Endothelial cell of umbilical vein (primary cell): ENCODE results near the gene CAPNS2. TPM values are rescaled to one million over a fixed set of nuclear protein-coding genes. Genes with fewer than 3 reads are reported as not detected.

Experiments used
- BruUV-seq: library from RNA; stranded (reverse); fragments of 400-500 nt; replicated peaks from 2 replicates; lab custom pipeline; 2021; lab: Mats Ljungman, UMichigan
- CTCF ChIA-PET: fragments of 300-600, 350-600 bp; sonication (Branson Sonifier 250); formaldehyde crosslinking; loops from one replicate; lab custom pipeline; 2021; ENCODE audit warnings: antibody characterized with exemption, inconsistent platforms; lab: Charles Lee
- POLR2A ChIA-PET: fragments of 300-600, 350-600 bp; sonication (Branson Sonifier 250); formaldehyde crosslinking; loops from one replicate; lab custom pipeline; 2021; ENCODE audit warnings: antibody characterized with exemption, inconsistent platforms; lab: Charles Lee
- DNase-seq: peaks from one replicate; pipeline ENCODE4 v3.0.0-alpha.2; 2011; ENCODE audit warnings: low read depth, low spot score
- FAIRE-seq: peaks from 2 replicates; lab custom pipeline; 2011; peaks lifted over from hg19 to GRCh38; lab: Jason Lieb, UNC
- H2AFZ ChIP-seq: 2 replicates; pipeline ENCODE4 v1.6.0; 2012; ENCODE audit warnings: low read depth, low read length, control low read depth, inconsistent platforms
- H3K27ac ChIP-seq: 2 replicates; pipeline ENCODE4 v1.5.1; 2011; ENCODE audit warnings: low read depth, mild to moderate bottlenecking, control low read depth, low read length, moderate library complexity; ENCODE audit not compliant: insufficient read depth
- H3K27me3 ChIP-seq, 2 experiments: 2 replicates each; pipeline versions ENCODE4 v1.6.0 to v1.6.1; 2011; ENCODE audit warnings: low read length in 2 of 2, mixed read lengths in 1 of 2; ENCODE audit not compliant: control insufficient read depth in 2 of 2, insufficient read depth in 2 of 2
- H3K36me3 ChIP-seq, 2 experiments: 2 replicates in 1 of 2; 3 replicates in 1 of 2; pipeline ENCODE4 v1.5.1; 2011; ENCODE audit warnings: low read length in 2 of 2, mild to moderate bottlenecking in 1 of 2, moderate library complexity in 1 of 2; ENCODE audit not compliant: control insufficient read depth in 2 of 2, insufficient read depth in 2 of 2; ENCODE audit errors: extremely low read depth in 1 of 2
- H3K4me1 ChIP-seq: 3 replicates; pipeline ENCODE4 v1.5.1; 2011; ENCODE audit warnings: mild to moderate bottlenecking, low read length; ENCODE audit not compliant: control insufficient read depth, insufficient read depth; ENCODE audit errors: extremely low read depth
- H3K4me2 ChIP-seq: 2 replicates; pipeline ENCODE4 v1.6.1; 2011; ENCODE audit warnings: low read length, control low read depth, mixed read lengths; ENCODE audit not compliant: insufficient read depth
- H3K4me3 ChIP-seq, 3 experiments: fragments of 200-600 bp in 1 of 3; sonication (generic), shearing (Covaris generic) in 1 of 3; replicated peaks in 1 of 3; 2 replicates each; pipeline ENCODE4 v1.5.1; 2011 to 2016; ENCODE audit warnings: control low read depth in 3 of 3, low read length in 3 of 3, mild to moderate bottlenecking in 2 of 3, inconsistent platforms in 1 of 3, low read depth in 1 of 3, moderate library complexity in 1 of 3; ENCODE audit not compliant: insufficient read depth in 1 of 3
- H3K79me2 ChIP-seq: 2 replicates; pipeline ENCODE4 v1.6.0; 2012; ENCODE audit warnings: low read length, inconsistent platforms; ENCODE audit not compliant: control insufficient read depth, insufficient read depth
- H3K9ac ChIP-seq: replicated peaks from 2 replicates; pipeline ENCODE3; 2011; ENCODE audit warnings: low read length, control low read depth; ENCODE audit not compliant: insufficient read depth; ENCODE audit errors: extremely low read depth
- H3K9me1 ChIP-seq: replicated peaks from 3 replicates; pipeline ENCODE4 v1.6.0; 2011; ENCODE audit warnings: mild to moderate bottlenecking, low read length; ENCODE audit not compliant: control insufficient read depth, insufficient read depth; ENCODE audit errors: extremely low read depth
- H3K9me3 ChIP-seq: replicated peaks from 2 replicates; pipeline ENCODE4 v1.5.1; 2012; ENCODE audit warnings: low read length, inconsistent platforms; ENCODE audit not compliant: control insufficient read depth, insufficient read depth
- H4K20me1 ChIP-seq: replicated peaks from 2 replicates; pipeline ENCODE3; 2011; ENCODE audit warnings: mild to moderate bottlenecking, low read length; ENCODE audit not compliant: control insufficient read depth, insufficient read depth; ENCODE audit errors: extremely low read depth
- EZH2 ChIP-seq: IDR thresholded peaks from 2 replicates; pipeline ENCODE4 v1.6.1; 2012; ENCODE audit warnings: borderline replicate concordance, low read depth, mild to moderate bottlenecking, moderate library complexity, low read length, inconsistent platforms; ENCODE audit not compliant: severe bottlenecking
- FOS ChIP-seq: IDR thresholded peaks from 2 replicates; pipeline ENCODE4 v1.6.1; 2011; ENCODE audit warnings: mild to moderate bottlenecking, low read length, moderate library complexity, borderline replicate concordance; ENCODE audit not compliant: insufficient read depth
- GATA2 ChIP-seq: IDR thresholded peaks from 2 replicates; pipeline ENCODE4 v1.7.0; 2011; ENCODE audit warnings: low read depth, mild to moderate bottlenecking, moderate library complexity, mixed read lengths, low read length; ENCODE audit not compliant: insufficient read length, insufficient read depth
- JUN ChIP-seq: IDR thresholded peaks from 2 replicates; pipeline ENCODE4 v1.6.1; 2011; ENCODE audit warnings: borderline replicate concordance, low read depth; ENCODE audit not compliant: insufficient read length, insufficient read depth
- MYC ChIP-seq: IDR thresholded peaks from one replicate; pipeline ENCODE4 v1.6.1; 2011; ENCODE audit warnings: mild to moderate bottlenecking, low read depth, low read length
- POLR2A ChIP-seq: IDR thresholded peaks from 2 replicates; pipeline ENCODE4 v1.6.1; 2012; ENCODE audit warnings: low read depth, mild to moderate bottlenecking, control low read depth, low read length
- POLR2AphosphoS5 ChIP-seq: IDR thresholded peaks from 2 replicates; pipeline ENCODE4 v1.6.1; 2012; ENCODE audit warnings: low read depth, mild to moderate bottlenecking, control low read depth, low read length, moderate library complexity; ENCODE audit not compliant: insufficient read depth
- dilution Hi-C: fragments of 300-500 bp; cut with MboI; formaldehyde crosslinking; loops from one replicate; pipeline ENCODE4 v1.15.0; 2019; ENCODE audit warnings: low sequenced_read_pairs; ENCODE audit not compliant: extremely low pct_ligation_motif_present
- intact Hi-C: fragments of 100-400 bp; cut with micrococcal nuclease; formaldehyde crosslinking; loops from one replicate; pipeline ENCODE4 v1.10.0; 2022
- polyA plus RNA-seq, 4 experiments: library from polyadenylated mRNA; depleted of rRNA in 3 of 4; stranded (reverse) in 3 of 4; unstranded in 1 of 4; fragments of >200 nt; gene quantifications; 2 replicates each; pipeline versions ENCODE4 v1.2.1 to v1.2.3, GENCODE V29; 2011 to 2012; ENCODE audit warnings: missing spikeins in 1 of 4
- total RNA-seq: library from RNA; stranded (reverse); gene quantifications from 2 replicates; pipeline ENCODE4 v1.2.3, GENCODE V29; 2021
- TF ChIP-seq, protein P1 (sequence below): IDR thresholded peaks from 2 replicates; pipeline ENCODE4 v1.6.1; 2011; ENCODE audit not compliant: insufficient read depth, insufficient read length
- TF ChIP-seq, protein P2 (sequence below), 2 donors: IDR thresholded peaks; 1 replicate in 1 of 2; 2 replicates in 1 of 2; pipeline ENCODE4 v1.5.1; 2011; ENCODE audit warnings: low read length in 2 of 2, mild to moderate bottlenecking in 2 of 2, moderate library complexity in 2 of 2, control low read depth in 1 of 2, inconsistent platforms in 1 of 2, low read depth in 1 of 2; ENCODE audit not compliant: insufficient read depth in 1 of 2; ENCODE audit errors: extremely low read depth in 1 of 2

The CAPNS2 gene
- total and polyA plus RNA-seq, 2 donors (not counting 3 experiments of a cell fraction or from before 2014, with no cell fraction given) = 1.4 to 3.2 TPM

DNA sequence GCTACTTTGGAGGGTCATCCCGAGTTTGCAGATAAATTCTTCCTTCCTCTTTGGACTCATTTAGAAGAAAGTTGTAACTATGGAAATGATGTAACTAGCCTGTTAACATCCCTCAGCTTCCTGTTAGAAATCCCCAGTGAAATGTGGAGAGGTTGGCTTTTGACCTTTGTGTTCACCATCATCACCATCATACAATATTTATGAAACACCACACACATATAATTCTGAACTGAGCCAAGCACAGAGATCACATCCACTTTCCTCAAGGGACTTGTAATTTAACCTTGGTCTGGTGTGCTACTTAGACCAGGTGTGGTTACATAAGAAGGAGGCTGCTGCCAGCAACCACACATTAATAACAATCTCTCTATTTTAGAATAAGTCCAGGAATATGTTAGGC lies 2.5 kb downstream of the CAPNS2 start:
- intact Hi-C loops = no loop called here
- H3K4me3 ChIP-seq = no peak overlapping the region
- H3K9me3 ChIP-seq = no peaks in the 10 kb centered on the region
- peak overlapping the region; percentile 15 for H3K27ac ChIP-seq
- H3K9ac ChIP-seq = no peak overlapping the region
- no peaks in the 10 kb centered on the region for H3K79me2 ChIP-seq
- H3K4me2 ChIP-seq = peak overlapping the region; percentile 43
- H3K27me3 ChIP-seq = no peaks in the 10 kb centered on the region
- no peak overlapping the region for H2AFZ ChIP-seq
- no peak for TF ChIP-seq POLR2AphosphoS5
- TF ChIP-seq, protein P1, sequence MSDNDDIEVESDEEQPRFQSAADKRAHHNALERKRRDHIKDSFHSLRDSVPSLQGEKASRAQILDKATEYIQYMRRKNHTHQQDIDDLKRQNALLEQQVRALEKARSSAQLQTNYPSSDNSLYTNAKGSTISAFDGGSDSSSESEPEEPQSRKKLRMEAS = no peak
- TF ChIP-seq JUN = no peak
- TF ChIP-seq MYC = no peak
- no peak for TF ChIP-seq POLR2A
- no peak for TF ChIP-seq FOS
- TF ChIP-seq, protein P2, sequence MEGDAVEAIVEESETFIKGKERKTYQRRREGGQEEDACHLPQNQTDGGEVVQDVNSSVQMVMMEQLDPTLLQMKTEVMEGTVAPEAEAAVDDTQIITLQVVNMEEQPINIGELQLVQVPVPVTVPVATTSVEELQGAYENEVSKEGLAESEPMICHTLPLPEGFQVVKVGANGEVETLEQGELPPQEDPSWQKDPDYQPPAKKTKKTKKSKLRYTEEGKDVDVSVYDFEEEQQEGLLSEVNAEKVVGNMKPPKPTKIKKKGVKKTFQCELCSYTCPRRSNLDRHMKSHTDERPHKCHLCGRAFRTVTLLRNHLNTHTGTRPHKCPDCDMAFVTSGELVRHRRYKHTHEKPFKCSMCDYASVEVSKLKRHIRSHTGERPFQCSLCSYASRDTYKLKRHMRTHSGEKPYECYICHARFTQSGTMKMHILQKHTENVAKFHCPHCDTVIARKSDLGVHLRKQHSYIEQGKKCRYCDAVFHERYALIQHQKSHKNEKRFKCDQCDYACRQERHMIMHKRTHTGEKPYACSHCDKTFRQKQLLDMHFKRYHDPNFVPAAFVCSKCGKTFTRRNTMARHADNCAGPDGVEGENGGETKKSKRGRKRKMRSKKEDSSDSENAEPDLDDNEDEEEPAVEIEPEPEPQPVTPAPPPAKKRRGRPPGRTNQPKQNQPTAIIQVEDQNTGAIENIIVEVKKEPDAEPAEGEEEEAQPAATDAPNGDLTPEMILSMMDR (IDR thresholded peaks at IDR 0.05; ENCODE audit: extremely low read depth in 1 of 2, insufficient read depth in 1 of 2, low read depth in 1 of 2, low read length in 2 of 2) = no peak
- no peak for TF ChIP-seq EZH2
- no peak for TF ChIP-seq GATA2
- DNase-seq = peak; percentile 32
- H3K9me1 ChIP-seq = no peaks in the 10 kb centered on the region
- peaks cover 7 to 11% of the 10 kb centered on the region in 2 experiments for H3K36me3 ChIP-seq
- CTCF ChIA-PET = interaction anchor here (1.0 to 1.3 kb wide), 2 partner anchors 10 to 57 kb away, joined by 3 to 4 read pairs; no protein-coding TSS in a partner anchor
- POLR2A ChIA-PET = no interaction called here
- dilution Hi-C loops = no loop called here
- no TSS peak for BruUV-seq
- no peak for FAIRE-seq
- peaks cover 50% of the 10 kb centered on the region for H3K4me1 ChIP-seq
- H4K20me1 ChIP-seq = no peaks in the 10 kb centered on the region
